ENCODE data around the gene TSPAN32. TPM values are rescaled to one million over a fixed set of nuclear protein-coding genes. Genes with fewer than 3 reads are reported as not detected.
"Not testable (repeated sequence)": the region's sequence is repeated elsewhere in the genome, so short reads cannot be mapped to it uniquely, and the experiment has no call there.

Gene TSPAN32
- total and polyA plus RNA-seq, 5 donors: 11.4 to 24.0 (median 14.2) TPM

DNA sequence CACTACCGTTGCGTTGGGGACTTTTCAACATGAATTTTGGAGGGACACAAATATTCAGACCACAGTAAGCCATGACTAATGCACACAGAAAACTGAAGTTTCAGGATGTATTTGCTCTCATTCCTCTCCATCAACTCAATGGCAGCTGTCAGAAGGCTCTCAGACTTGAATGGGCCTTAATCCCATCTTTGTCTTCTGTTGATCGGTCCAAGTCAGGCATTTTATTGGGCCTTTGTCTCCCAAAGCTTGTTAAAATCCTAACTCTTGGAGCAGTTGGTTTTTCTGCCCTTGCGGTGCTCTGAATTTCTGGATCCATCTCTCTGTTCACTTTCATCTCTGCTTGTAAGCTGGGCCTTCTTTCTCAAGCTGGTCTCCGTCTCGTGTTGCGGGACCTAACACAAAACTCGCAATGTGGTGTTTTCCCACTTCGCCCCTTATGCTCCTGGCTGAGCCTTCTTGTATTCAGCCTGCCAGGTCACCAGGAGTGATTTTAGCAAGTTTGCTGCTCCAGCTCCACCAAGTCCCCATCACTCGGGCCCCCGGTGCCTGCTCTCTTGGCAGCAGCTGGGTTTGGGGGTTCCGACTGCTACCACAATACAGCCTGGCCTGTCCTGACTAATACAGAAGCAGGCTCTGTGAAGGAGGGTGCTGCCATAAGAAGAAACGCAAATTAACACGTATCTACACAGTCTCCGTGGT, 27.0 kb downstream of the TSPAN32 start:
- H3K4me1 ChIP-seq (ENCODE audit: control insufficient read depth, insufficient read depth, low read length): no peaks in the 10 kb centered on the region
- no peaks in the 10 kb centered on the region for H3K27me3 ChIP-seq (ENCODE audit: control insufficient read depth, insufficient read depth)
- ATAC-seq (no peak), DNase-seq (no peak)
- no peak overlapping the region for H3K27ac ChIP-seq (ENCODE audit: low read length)
- WGBS: 91% methylated on average over 15 of the region's 15 CpGs
- H3K9me3 ChIP-seq (ENCODE audit: control insufficient read depth, low read length): no peaks in the 10 kb centered on the region
- H3K4me3 ChIP-seq (ENCODE audit: low read length): no peak overlapping the region
- intact Hi-C loops (cut with DNase I): no loop called here

DNA sequence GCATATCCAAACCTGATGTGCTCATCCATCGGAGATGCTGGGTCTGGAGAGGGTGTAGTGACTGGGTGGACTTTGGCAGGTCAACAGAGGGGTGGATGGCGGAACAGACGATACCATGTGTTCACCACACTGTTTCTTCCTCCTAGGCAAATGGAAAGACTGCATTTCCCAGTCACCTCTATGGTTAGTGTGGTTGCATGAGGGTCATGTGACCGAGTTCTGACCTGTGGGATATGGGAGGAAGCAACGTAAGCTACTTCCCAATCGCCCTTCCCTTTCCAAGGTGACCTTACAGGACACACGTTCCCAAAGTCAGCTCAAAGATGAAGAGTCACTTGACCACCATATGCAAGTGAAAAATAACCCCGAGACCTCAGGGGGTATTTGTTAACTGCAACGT, 27.7 kb downstream of the TSPAN32 start:
- intact Hi-C loops (cut with DNase I): no loop called here
- WGBS: 91% methylated on average over 9 of the region's 9 CpGs
- Histone ChIP-seq H3K4me1 (ENCODE audit: control insufficient read depth, insufficient read depth, low read length) (no peaks in the 10 kb centered on the region), H3K27me3 (ENCODE audit: control insufficient read depth, insufficient read depth) (no peaks in the 10 kb centered on the region), H3K27ac (ENCODE audit: low read length) (no peak overlapping the region), H3K4me3 (ENCODE audit: low read length) (no peak overlapping the region), H3K9me3 (ENCODE audit: control insufficient read depth, low read length) (no peaks in the 10 kb centered on the region)
- no peak for DNase-seq
- no peak for ATAC-seq

DNA sequence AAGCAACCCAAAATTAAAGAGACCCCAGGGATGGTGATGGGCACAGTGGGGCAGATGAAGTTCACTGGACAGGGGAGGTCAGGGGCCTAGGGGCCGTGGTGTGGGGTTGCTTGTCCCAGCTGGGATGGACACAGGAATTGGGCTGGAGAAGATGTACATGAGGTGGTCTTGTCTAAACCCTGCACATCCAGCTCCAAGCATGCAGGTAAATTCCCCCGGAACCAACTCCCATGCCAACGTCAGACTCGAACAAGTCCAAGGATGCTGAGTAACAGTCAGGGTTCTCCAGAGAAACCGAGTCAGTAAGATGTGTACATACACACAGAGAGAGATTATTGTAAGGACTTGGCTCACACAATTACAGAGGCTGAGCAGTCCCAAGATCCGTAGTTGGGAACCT, 28.9 kb downstream of the TSPAN32 start:
- H3K27me3 ChIP-seq (ENCODE audit: control insufficient read depth, insufficient read depth): no peaks in the 10 kb centered on the region
- no peaks in the 10 kb centered on the region for H3K9me3 ChIP-seq (ENCODE audit: control insufficient read depth, low read length)
- no peak for ATAC-seq
- H3K27ac ChIP-seq (ENCODE audit: low read length): no peak overlapping the region
- H3K4me3 ChIP-seq (ENCODE audit: low read length): no peak overlapping the region
- 95% methylated on average over 6 of the region's 6 CpGs for WGBS
- H3K4me1 ChIP-seq (ENCODE audit: control insufficient read depth, insufficient read depth, low read length): no peaks in the 10 kb centered on the region
- DNase-seq: no peak
- intact Hi-C loops (cut with DNase I): no loop called here

DNA sequence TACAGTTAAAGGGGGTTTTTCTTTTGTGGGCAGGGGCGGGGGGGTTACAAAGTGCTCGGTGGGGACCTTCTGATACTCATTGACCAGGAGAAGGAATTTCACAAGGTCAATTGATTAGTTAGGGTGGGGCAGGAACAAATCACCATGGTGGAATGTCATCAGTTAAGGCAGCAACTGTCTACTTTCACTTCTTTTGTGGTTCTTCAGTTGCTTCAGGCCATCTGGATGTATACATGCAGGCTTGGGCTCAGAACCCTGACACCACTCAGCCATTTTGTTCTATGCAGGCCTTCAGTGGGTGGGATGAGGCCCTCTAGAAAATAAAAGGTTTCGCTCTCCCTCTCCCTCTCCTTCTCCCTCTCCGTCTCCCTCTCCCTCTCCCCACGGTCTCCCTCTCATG, 29.6 kb downstream of the TSPAN32 start:
- no peak for DNase-seq

DNA sequence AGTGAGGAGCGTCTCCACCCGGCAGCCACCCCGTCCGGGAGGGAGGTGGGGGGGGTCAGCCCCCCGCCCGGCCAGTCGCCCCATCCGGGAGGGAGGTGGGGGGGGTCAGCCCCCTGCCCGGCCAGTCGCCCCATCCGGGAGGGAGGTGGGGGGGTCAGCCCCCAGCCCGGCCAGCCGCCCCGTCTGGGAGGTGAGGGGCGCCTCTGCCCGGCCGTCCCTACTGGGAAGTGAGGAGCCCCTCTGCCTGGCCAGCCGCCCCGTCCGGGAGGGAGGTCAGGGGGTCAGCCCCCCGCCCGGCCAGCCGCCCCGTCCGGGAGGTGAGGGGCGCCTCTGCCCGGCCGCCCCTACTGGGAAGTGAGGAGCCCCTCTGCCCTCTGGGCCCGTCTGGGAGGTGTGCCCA, 30.8 kb downstream of the TSPAN32 start:
- H3K27me3 ChIP-seq (ENCODE audit: control insufficient read depth, insufficient read depth); DNase-seq; H3K4me1 ChIP-seq (ENCODE audit: control insufficient read depth, insufficient read depth, low read length); ATAC-seq; H3K9me3 ChIP-seq (ENCODE audit: control insufficient read depth, low read length); intact Hi-C loops (cut with DNase I); H3K4me3 ChIP-seq (ENCODE audit: low read length); H3K27ac ChIP-seq (ENCODE audit: low read length): not testable (repeated sequence)
- WGBS: 94% methylated on average over 22 of the region's 29 CpGs

More for the DNA sequence above, 29.6 kb downstream of the TSPAN32 start:
- no peak for ATAC-seq
- Histone ChIP-seq H3K27me3 (ENCODE audit: control insufficient read depth, insufficient read depth) (no peaks in the 10 kb centered on the region), H3K4me3 (ENCODE audit: low read length) (no peak overlapping the region), H3K9me3 (ENCODE audit: control insufficient read depth, low read length) (no peaks in the 10 kb centered on the region), H3K27ac (ENCODE audit: low read length) (no peak overlapping the region), H3K4me1 (ENCODE audit: control insufficient read depth, insufficient read depth, low read length) (no peaks in the 10 kb centered on the region)
- intact Hi-C loops (cut with DNase I): no loop called here
- WGBS: 96% methylated on average over 5 of the region's 5 CpGs

DNA sequence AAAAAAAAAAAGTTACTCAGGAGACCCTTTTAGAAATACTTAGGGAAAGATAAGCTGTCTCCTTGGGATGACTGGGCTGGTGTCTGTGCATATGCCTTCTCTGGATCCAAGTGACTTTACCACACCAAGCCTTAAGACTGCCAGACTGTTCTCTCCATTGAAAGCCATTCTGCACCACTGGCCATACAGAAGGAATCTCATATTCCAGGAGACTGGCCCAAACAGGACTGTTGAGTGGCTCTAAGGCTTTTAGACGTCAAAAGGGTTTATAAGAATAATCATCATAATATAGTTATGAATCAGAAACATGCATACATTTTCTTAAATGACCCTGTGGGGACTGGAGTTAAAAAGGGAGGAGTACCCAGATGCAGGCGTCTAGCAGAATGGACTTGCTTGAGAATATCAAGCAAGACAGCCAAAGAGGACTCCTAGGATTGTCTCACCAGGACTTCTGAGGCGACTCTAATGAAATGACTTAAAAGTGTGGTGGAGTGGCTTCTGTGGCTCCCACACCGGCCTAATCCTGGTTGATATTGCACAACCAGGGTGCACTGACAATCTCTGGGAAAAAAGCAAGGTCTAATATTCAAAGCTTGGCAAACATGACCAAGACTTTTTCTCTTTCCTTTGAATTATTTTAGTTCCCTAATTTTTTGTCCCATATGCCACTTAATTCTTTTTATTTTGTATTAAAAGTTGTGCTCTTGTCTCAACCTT, 31.8 kb downstream of the TSPAN32 start:
- H3K4me3 ChIP-seq (ENCODE audit: low read length); intact Hi-C loops (cut with DNase I); DNase-seq; H3K4me1 ChIP-seq (ENCODE audit: control insufficient read depth, insufficient read depth, low read length); H3K27ac ChIP-seq (ENCODE audit: low read length); ATAC-seq; H3K27me3 ChIP-seq (ENCODE audit: control insufficient read depth, insufficient read depth); H3K9me3 ChIP-seq (ENCODE audit: control insufficient read depth, low read length): not testable (repeated sequence)
- 76% methylated on average over 2 of the region's 4 CpGs for WGBS

DNA sequence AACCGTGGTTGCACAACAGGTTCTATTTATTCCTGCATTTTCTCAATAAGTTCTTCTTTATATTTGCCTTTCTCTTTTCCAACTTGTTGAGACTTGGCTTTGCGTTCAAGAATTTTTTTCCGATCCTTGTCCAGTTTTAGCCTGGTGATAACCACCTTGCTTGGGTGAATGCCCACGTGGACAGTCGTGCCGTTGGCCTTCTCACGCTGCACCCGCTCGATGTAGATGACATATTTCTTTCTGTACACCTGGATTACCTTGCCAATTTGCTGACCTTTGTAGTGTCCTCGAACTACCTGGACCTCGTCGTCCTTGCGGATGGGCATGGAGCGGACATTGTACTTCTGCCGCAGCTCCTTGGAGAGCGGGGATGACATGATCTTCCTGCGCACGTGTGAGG, 33.5 kb downstream of the TSPAN32 start:
- ATAC-seq; intact Hi-C loops (cut with DNase I); H3K4me3 ChIP-seq (ENCODE audit: low read length); H3K27me3 ChIP-seq (ENCODE audit: control insufficient read depth, insufficient read depth); H3K27ac ChIP-seq (ENCODE audit: low read length); H3K4me1 ChIP-seq (ENCODE audit: control insufficient read depth, insufficient read depth, low read length); DNase-seq; H3K9me3 ChIP-seq (ENCODE audit: control insufficient read depth, low read length): not testable (repeated sequence)
- 95% methylated on average over 18 of the region's 18 CpGs for WGBS

DNA sequence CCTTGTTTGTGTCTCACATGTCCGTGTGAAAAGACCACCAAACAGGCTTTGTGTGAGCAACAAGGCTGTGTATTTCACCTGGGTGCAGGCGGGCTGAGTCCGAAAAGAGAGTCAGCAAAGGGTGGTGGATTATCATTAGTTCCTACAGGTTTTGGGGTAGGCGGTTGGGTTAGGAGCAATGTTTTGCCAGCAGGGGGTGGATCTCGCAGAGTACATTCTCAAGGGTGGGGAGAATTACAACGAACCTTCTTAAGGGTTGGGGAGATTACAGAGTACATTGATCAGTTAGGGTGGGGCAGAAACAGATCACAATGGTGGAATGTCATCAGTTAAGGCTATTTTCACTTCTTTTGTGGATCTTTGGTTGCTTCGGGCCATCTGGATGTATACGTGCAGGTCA, 36.9 kb downstream of the TSPAN32 start:
- H3K4me1 ChIP-seq (ENCODE audit: control insufficient read depth, insufficient read depth, low read length); intact Hi-C loops (cut with DNase I); H3K4me3 ChIP-seq (ENCODE audit: low read length); H3K27me3 ChIP-seq (ENCODE audit: control insufficient read depth, insufficient read depth); ATAC-seq; H3K9me3 ChIP-seq (ENCODE audit: control insufficient read depth, low read length); DNase-seq; H3K27ac ChIP-seq (ENCODE audit: low read length): not testable (repeated sequence)
- WGBS: 83% methylated on average over 8 of the region's 8 CpGs

DNA sequence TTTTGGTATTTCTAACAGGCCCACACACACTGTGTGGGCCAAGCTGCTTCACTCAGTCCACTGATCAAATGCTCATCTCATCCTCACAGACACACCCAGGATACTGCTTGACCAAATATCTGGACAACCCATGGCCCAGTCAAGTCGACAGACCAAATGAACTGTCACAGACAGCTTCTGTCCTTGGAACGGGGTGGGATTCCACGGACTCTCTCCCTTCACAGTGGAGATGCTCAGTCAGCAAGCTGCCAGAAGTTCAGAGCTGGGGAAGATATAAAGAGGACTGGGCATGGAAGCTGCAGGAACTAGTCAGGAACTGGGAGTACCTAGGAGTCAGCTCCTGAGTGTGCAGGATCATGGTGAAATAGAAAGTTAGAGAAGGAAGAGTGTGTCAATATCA, 40.7 kb downstream of the TSPAN32 start:
- ATAC-seq: no peak

DNA sequence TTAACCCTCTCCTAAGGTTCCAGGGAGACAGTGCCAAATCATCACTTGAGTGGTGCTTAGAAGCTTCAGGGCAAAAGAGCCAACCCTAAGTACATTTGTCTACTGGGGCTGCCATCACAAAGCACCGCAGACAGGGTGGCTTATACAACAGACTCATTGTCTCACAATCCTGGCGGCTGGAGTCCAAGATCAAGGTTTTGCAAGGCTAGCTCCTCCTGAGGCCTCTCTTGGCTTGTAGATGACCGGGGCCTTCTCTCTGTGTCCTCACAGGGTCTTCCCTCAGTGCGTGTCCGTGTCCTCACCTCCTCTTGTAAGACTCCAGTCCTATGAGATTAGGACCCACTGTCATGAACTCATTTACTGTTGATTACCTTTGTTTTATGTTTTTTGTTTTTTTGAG, 41.2 kb downstream of the TSPAN32 start:
- H3K4me3 ChIP-seq (ENCODE audit: low read length): no peak overlapping the region
- intact Hi-C loops (cut with DNase I): no loop called here
- H3K27ac ChIP-seq (ENCODE audit: low read length): no peak overlapping the region
- no peaks in the 10 kb centered on the region for H3K27me3 ChIP-seq (ENCODE audit: control insufficient read depth, insufficient read depth)
- H3K9me3 ChIP-seq (ENCODE audit: control insufficient read depth, low read length): no peaks in the 10 kb centered on the region
- DNase-seq (no peak), ATAC-seq (no peak)
- WGBS: 74% methylated on average over 5 of the region's 5 CpGs
- peaks cover 2% of the 10 kb centered on the region for H3K4me1 ChIP-seq (ENCODE audit: control insufficient read depth, insufficient read depth, low read length)

More for the DNA sequence above, 40.7 kb downstream of the TSPAN32 start:
- no peaks in the 10 kb centered on the region for H3K27me3 ChIP-seq (ENCODE audit: control insufficient read depth, insufficient read depth)
- H3K4me3 ChIP-seq (ENCODE audit: low read length): no peak overlapping the region
- H3K27ac ChIP-seq (ENCODE audit: low read length): no peak overlapping the region
- DNase-seq: no peak
- H3K9me3 ChIP-seq (ENCODE audit: control insufficient read depth, low read length): no peaks in the 10 kb centered on the region
- intact Hi-C loops (cut with DNase I): no loop called here
- 85% methylated on average over 3 of the region's 3 CpGs for WGBS
- peaks cover 2% of the 10 kb centered on the region for H3K4me1 ChIP-seq (ENCODE audit: control insufficient read depth, insufficient read depth, low read length)

DNA sequence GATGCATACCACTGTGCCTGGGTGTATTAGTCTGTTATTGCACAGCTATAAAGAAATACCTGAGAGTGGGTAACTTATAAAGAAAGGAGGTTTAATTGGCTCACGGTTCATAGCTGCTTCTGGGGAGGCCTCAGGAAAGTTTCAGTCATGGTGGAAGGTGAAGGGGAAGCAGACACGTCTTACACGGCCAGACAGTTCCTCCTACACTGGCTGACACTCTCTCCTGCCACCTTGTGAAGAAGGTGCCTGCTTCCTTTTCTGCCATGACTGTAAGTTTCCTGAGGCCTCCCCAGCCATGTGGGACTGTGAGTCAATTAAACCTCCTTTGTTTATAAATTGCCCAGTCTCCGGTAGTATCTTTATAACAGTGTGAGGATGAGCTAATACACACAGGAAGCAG, 41.7 kb downstream of the TSPAN32 start:
- no peak for ATAC-seq
- DNase-seq: no peak
- H3K4me3 ChIP-seq (ENCODE audit: low read length): no peak overlapping the region
- H3K4me1 ChIP-seq (ENCODE audit: control insufficient read depth, insufficient read depth, low read length): peaks cover 2% of the 10 kb centered on the region
- no peak overlapping the region for H3K27ac ChIP-seq (ENCODE audit: low read length)
- no peaks in the 10 kb centered on the region for H3K27me3 ChIP-seq (ENCODE audit: control insufficient read depth, insufficient read depth)
- WGBS: 82% methylated on average over 4 of the region's 4 CpGs
- H3K9me3 ChIP-seq (ENCODE audit: control insufficient read depth, low read length): no peaks in the 10 kb centered on the region
- intact Hi-C loops (cut with DNase I): no loop called here
